Measurements from ENCODE around the gene TAOK3.
"Not testable (repeated sequence)": the region's sequence is repeated elsewhere in the genome, so short reads cannot be mapped to it uniquely, and the experiment has no call there.

TAOK3 gene

DNA sequence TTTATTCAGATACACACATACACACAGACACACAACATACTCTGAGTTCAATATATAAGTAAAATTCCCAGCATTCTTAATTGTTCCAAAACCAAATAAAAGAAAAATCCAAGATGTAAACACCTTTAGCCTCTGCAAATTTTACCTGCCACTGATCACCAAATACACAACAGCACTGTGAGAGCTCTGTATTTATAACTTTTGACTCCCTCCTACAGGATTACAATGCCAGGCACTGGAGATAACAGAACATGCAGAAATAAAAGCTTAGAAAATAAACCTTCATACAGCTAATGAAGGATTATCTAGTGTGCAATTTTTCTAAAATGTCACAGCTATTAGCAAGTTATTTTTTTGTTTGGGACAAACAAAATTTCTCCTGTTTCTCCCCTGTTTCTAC lies 85.0 kb downstream of the TAOK3 start:
- Histone ChIP-seq H3K4me1 (peaks cover 7% of the 10 kb centered on the region), H3K27me3 (ENCODE audit: low read depth) (no peaks in the 10 kb centered on the region), H3K36me3 (replicated peaks) (no peaks in the 10 kb centered on the region), H3K9me3 (no peaks in the 10 kb centered on the region; the same call in 1 of the 2 replicates), H3K4me3 (no peak overlapping the region)
- DNase-seq (ENCODE audit: low spot score in 2 of 2) = no peak
- in situ Hi-C loops (cut with MboI; ENCODE audit: low sequenced_read_pairs) = no loop called here

DNA sequence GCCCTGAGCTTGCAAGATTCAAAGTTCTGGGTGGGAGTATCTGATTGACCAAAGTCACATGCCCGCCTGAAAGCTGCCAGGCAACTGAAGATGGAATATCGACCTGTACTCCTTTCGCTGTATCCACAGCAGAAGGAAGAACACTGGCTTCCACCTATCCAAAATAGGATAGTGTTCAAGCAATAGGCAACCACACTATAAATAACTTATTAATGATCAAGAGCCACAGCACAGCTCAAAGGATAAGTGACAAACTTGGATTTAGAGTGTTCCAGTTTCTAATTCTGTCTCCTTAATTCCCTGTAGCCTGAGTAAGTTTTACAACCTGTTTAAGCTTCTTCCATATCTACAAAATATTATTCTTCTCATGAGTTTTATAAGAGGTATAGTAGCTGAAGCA lies 89.9 kb downstream of the TAOK3 start:
- Histone ChIP-seq H3K4me3 (no peak overlapping the region), H3K27me3 (ENCODE audit: low read depth) (no peaks in the 10 kb centered on the region), H3K9me3 (no peaks in the 10 kb centered on the region; the same call in 1 of the 2 replicates), H3K36me3 (replicated peaks) (no peaks in the 10 kb centered on the region), H3K4me1 (peaks cover 1% of the 10 kb centered on the region; the same call in 1 of the 2 replicates)
- in situ Hi-C loops (cut with MboI; ENCODE audit: low sequenced_read_pairs) = no loop called here
- DNase-seq (ENCODE audit: low spot score in 2 of 2) = no peak

DNA sequence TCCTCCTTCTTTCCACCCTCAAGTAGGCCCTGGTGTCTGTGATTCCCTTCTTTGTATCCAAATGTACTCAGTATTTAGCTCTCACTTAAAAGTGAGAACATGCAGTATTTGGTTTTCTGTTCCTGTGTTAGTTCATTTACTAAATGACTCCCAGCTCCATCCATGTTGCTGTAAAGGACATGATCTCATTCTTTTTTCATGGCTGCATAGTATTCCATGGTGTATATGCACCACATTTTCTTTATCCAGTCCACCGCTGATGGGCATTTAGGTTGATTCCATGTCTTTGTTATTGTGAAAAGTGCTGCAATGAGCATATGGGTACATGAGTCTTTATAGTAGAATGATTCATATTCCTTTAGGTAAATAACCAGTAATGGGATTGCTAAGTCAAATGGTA lies 94.4 kb downstream of the TAOK3 start:
- H3K9me3 ChIP-seq; H3K4me1 ChIP-seq; H3K4me3 ChIP-seq; H3K36me3 ChIP-seq (replicated peaks); DNase-seq (ENCODE audit: low spot score in 2 of 2); H3K27me3 ChIP-seq (ENCODE audit: low read depth); in situ Hi-C loops (cut with MboI; ENCODE audit: low sequenced_read_pairs): not testable (repeated sequence)

DNA sequence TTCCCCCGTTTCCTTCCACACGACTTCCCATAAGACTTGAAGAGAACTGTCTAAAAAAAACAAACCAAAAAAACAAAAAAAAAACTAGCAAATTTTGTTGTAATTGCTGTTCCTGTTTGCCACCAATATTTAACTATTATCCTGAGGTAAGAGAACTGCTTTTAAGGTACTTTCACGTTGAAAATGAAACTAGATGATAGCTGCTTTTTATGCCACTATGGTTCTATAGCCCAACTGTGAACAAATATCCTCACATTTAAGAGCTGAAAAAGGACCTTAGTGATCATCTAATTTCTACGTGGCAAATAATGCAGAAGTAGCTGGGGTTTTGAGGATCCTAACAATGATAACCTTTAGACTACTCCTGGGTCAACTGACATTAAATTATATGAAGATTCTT lies 98.6 kb downstream of the TAOK3 start:
- no peak for DNase-seq (ENCODE audit: low spot score in 2 of 2)
- Histone ChIP-seq H3K9me3 (no peaks in the 10 kb centered on the region), H3K4me3 (no peak overlapping the region), H3K4me1 (no peaks in the 10 kb centered on the region), H3K27me3 (ENCODE audit: low read depth) (no peaks in the 10 kb centered on the region), H3K36me3 (replicated peaks) (no peaks in the 10 kb centered on the region)
- in situ Hi-C loops (cut with MboI; ENCODE audit: low sequenced_read_pairs) = no loop called here

DNA sequence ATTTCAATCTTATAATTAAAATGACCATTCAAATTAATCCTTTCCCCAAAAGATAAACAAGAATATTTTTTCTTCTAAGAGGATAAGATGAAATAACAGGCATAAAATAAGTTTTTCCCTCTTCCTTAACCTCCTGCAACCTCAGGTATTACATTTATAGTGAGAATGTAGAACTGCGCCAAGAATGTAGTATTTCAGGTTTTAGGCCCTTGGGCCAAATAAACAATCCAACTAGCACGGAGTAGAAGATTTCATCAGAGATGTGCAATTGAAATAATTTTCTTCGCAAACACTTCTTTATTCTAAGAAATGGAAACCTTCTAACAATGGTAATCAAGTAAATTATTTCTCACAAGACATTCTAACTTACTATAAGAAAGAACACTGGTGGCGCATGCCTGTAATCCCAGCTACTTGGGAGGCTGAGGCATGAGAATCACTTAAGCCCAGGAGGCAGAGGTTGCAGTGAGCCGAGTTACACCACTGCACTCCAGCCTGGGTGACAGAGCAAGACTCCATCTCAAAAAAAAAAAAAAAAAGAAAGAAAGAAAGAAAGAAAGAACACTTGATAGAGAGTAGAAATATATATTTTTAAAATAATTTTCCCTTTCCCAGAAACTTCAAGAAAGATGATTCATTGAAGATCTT lies 100.8 kb downstream of the TAOK3 start:
- DNase-seq (ENCODE audit: low spot score in 2 of 2) = no peak
- Histone ChIP-seq H3K36me3 (replicated peaks) (no peaks in the 10 kb centered on the region), H3K4me3 (no peak overlapping the region), H3K4me1 (no peaks in the 10 kb centered on the region), H3K27me3 (ENCODE audit: low read depth) (no peaks in the 10 kb centered on the region), H3K9me3 (no peaks in the 10 kb centered on the region)
- in situ Hi-C loops (cut with MboI; ENCODE audit: low sequenced_read_pairs) = no loop called here

DNA sequence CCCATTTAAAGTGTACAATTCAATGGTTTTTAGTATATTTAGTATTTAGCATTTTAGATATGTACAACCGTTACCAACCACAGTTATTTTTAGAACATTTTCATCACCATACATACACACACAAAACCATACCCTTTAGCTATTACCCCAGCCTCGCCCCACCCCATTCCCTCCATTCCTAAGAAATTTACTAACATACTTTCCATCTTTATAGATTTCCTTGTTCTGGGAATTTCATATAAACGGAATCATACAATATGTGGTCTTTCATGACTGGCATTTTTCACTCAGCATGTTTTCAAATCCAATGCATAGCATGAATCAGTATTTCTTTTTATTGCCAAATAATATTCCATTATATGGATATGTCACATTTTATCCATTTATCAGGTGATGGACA lies 101.5 kb downstream of the TAOK3 start:
- Histone ChIP-seq H3K9me3 (no peaks in the 10 kb centered on the region), H3K36me3 (replicated peaks) (no peaks in the 10 kb centered on the region), H3K4me3 (no peak overlapping the region), H3K27me3 (ENCODE audit: low read depth) (no peaks in the 10 kb centered on the region), H3K4me1 (no peaks in the 10 kb centered on the region)
- DNase-seq (ENCODE audit: low spot score in 2 of 2) = no peak
- in situ Hi-C loops (cut with MboI; ENCODE audit: low sequenced_read_pairs) = no loop called here

DNA sequence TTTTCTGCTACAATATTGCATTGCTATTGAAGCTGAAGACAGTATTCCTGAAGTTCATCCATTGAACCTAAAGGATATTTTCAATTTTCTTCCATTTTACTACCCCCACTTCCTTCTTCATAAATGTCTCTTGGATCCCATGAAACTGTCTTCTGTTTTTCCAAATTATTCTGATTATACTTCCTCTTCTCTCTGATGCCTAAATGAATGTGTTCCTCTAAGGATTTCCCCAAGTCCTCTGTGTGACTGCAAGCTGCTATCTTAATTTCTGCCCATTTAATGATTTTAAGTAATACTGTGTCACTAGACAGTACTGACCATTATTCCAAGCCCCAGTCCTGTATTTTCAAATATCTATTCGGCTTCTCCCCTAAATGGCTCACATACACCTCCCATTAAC lies 102.9 kb downstream of the TAOK3 start:
- Histone ChIP-seq H3K4me1 (no peaks in the 10 kb centered on the region), H3K27me3 (ENCODE audit: low read depth) (no peaks in the 10 kb centered on the region), H3K36me3 (replicated peaks) (no peaks in the 10 kb centered on the region), H3K4me3 (no peak overlapping the region), H3K9me3 (no peaks in the 10 kb centered on the region)
- in situ Hi-C loops (cut with MboI; ENCODE audit: low sequenced_read_pairs) = no loop called here
- no peak for DNase-seq (ENCODE audit: low spot score in 2 of 2)

DNA sequence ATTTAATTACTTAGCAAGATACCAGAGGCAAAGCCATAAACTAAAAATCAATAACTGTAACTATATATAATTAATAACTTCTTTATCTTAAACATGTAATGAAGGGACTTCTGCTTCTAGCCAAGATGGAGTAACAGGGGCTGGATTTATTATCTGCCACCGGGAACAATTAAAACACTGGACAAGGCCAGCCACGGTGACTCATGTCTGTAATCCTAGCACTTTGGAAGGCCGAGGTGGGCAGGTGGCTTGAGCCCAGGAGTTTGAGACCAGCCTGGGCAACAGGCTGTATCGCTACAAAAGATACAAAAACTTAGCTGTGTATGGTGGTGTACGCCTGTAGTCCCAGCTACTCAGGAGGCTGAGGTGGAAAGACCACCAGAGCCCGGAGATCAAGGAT lies 113.6 kb downstream of the TAOK3 start:
- Histone ChIP-seq H3K4me3 (no peak overlapping the region), H3K27me3 (ENCODE audit: low read depth) (no peaks in the 10 kb centered on the region), H3K36me3 (replicated peaks) (no peaks in the 10 kb centered on the region), H3K4me1 (peaks cover under 1% of the 10 kb centered on the region; the same call in 1 of the 2 replicates), H3K9me3 (no peaks in the 10 kb centered on the region)
- in situ Hi-C loops (cut with MboI; ENCODE audit: low sequenced_read_pairs) = no loop called here
- DNase-seq (ENCODE audit: low spot score in 2 of 2) = no peak

DNA sequence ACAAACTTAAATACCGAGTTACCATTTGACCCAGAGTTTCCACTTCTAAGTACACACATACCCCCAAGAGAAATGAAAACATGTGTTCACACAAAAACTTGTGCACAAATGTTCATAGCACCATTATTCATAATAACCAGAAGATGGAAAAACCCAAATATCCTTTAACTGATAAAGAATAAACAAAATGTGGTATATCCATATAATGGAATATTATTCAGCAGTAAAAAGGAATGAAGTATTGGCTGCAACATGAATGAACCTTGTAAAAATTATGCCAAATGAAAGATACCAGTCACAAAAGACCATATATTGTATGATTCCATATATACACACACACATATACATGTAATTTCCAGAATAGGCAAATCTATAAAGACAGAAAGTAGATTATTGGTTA lies 116.4 kb downstream of the TAOK3 start:
- H3K9me3 ChIP-seq = no peaks in the 10 kb centered on the region
- no peaks in the 10 kb centered on the region for H3K36me3 ChIP-seq (replicated peaks)
- H3K4me3 ChIP-seq = no peak overlapping the region
- in situ Hi-C loops (cut with MboI; ENCODE audit: low sequenced_read_pairs) = no loop called here
- DNase-seq (ENCODE audit: low spot score in 2 of 2) = no peak
- no peaks in the 10 kb centered on the region for H3K27me3 ChIP-seq (ENCODE audit: low read depth)
- no peaks in the 10 kb centered on the region for H3K4me1 ChIP-seq

DNA sequence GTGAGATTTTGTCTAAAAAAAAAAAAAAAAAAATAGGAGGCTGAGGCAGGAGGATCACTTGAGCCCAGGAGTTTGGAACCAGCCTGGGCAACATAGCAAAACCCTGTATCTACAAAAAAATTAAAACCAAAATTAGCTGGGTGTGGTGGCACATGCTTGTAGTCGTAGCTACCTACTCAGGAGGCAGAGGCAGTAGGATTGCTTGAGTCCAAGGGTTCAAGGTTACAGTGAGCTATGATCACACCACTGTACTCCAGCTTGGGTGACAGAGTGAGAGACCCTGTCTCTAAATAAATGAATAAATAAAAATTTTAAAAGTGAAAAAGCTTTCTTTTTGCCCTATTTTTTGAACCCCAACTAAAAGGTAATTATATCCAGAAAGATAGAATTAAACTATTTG lies 123.2 kb downstream of the TAOK3 start:
- H3K4me1 ChIP-seq = no peaks in the 10 kb centered on the region
- H3K4me3 ChIP-seq = no peak overlapping the region
- H3K9me3 ChIP-seq = no peaks in the 10 kb centered on the region
- DNase-seq (ENCODE audit: low spot score in 2 of 2) = no peak
- H3K27me3 ChIP-seq (ENCODE audit: low read depth) = no peaks in the 10 kb centered on the region
- H3K36me3 ChIP-seq (replicated peaks) = no peaks in the 10 kb centered on the region
- in situ Hi-C loops (cut with MboI; ENCODE audit: low sequenced_read_pairs) = no loop called here

DNA sequence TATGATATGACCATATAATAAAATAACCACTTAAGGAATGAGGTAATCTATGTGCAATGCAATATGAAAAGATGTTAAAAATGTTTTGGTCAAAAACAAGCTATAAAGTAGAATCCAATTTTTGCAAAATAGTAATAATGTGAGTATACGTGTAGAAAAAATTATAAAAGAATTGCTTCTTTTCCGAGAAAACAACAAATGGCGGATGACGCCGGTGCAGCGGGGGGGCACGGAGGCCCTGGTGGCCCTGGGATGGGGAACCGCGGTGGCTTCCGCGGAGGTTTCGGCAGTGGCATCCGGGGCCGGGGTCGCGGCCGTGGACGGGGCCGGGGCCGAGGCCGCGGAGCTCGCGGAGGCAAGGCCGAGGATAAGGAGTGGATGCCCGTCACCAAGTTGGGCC lies 126.8 kb downstream of the TAOK3 start:
- H3K4me3 ChIP-seq; H3K4me1 ChIP-seq; in situ Hi-C loops (cut with MboI; ENCODE audit: low sequenced_read_pairs); H3K36me3 ChIP-seq (replicated peaks); H3K9me3 ChIP-seq; DNase-seq (ENCODE audit: low spot score in 2 of 2); H3K27me3 ChIP-seq (ENCODE audit: low read depth): not testable (repeated sequence)

DNA sequence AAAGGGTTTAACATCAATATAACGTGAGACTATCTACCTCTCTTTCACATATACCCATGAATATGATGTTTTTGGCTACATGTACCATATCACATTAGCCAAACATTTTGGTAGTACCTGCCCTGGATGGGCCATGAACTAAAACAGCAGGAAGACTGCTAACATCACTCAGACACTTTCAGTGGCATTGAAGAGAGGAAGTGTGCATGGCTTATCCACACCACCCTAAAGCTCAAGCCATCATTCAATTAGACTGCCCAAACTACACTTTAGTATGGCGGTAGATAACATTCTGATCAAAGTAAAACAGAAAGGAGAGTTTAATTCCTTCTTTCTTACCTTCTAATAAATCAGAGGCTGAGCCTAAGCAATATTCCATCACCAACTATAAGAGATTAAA lies 133.8 kb downstream of the TAOK3 start:
- in situ Hi-C loops (cut with MboI; ENCODE audit: low sequenced_read_pairs) = no loop called here
- H3K4me1 ChIP-seq = no peaks in the 10 kb centered on the region; the same call in 1 of the 2 replicates
- no peak overlapping the region for H3K4me3 ChIP-seq
- 0 out of 2 replicates have a peak, but pooled peaks cover 5% of the 10 kb centered on the region for H3K36me3 ChIP-seq (replicated peaks)
- H3K27me3 ChIP-seq (ENCODE audit: low read depth) = no peaks in the 10 kb centered on the region
- no peak for DNase-seq (ENCODE audit: low spot score in 2 of 2)
- no peaks in the 10 kb centered on the region for H3K9me3 ChIP-seq

DNA sequence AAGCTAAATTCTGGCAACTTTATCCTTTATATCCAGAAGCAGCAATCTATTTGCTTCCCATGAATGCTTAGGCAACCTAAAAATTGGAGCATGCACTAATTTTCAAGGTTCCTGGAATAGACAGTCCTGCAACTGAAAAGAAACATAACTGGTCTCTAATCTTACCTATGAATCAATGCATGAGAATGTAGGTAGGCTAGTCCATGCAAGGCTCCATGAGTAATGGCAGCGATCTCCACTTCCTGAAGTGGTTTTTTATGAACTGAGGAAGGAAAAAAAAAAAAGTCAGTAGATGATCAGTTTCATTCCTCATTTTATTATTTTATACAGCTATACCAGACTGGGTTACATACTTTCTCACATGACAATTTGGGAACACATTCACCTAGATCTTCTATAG lies 134.8 kb downstream of the TAOK3 start:
- Histone ChIP-seq H3K4me1 (no peaks in the 10 kb centered on the region; the same call in 1 of the 2 replicates), H3K36me3 (replicated peaks) (0 out of 2 replicates have a peak, but pooled peaks cover 5% of the 10 kb centered on the region), H3K9me3 (no peaks in the 10 kb centered on the region), H3K4me3 (no peak overlapping the region), H3K27me3 (ENCODE audit: low read depth) (no peaks in the 10 kb centered on the region)
- no peak for DNase-seq (ENCODE audit: low spot score in 2 of 2)
- in situ Hi-C loops (cut with MboI; ENCODE audit: low sequenced_read_pairs) = no loop called here

DNA sequence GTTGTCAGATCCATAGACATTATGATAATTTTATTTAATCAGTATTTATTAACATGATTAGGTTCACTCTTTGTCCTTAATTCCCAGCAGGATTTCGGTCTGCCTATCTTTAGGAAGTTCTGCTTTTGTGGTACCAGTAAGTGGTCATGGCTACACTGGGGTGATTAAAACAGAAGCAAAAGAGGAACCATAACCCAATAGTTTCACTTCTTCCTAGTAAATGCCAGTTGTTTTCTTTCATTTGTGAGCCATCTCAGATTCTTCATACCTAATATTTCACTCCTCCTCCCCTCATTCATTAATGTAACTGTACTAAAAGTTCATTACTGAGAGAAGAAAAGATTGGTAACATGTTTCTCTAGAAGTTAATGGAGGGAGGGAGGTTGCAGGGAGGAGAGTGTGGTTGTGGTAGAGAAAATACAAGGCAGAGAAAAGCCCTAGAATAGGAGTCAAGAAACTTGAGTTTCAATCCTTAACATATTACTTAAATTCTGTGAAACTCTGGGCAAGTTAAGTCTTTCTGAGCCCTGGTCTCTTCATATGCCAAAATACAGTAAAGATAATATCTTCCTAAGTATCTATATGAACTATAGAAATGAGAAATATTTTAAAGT lies 135.5 kb downstream of the TAOK3 start:
- Histone ChIP-seq H3K9me3 (no peaks in the 10 kb centered on the region), H3K4me3 (no peak overlapping the region), H3K27me3 (ENCODE audit: low read depth) (no peaks in the 10 kb centered on the region), H3K4me1 (no peaks in the 10 kb centered on the region), H3K36me3 (replicated peaks) (0 out of 2 replicates have a peak, but pooled peaks cover 5% of the 10 kb centered on the region)
- no peak for DNase-seq (ENCODE audit: low spot score in 2 of 2)
- in situ Hi-C loops (cut with MboI; ENCODE audit: low sequenced_read_pairs) = no loop called here

DNA sequence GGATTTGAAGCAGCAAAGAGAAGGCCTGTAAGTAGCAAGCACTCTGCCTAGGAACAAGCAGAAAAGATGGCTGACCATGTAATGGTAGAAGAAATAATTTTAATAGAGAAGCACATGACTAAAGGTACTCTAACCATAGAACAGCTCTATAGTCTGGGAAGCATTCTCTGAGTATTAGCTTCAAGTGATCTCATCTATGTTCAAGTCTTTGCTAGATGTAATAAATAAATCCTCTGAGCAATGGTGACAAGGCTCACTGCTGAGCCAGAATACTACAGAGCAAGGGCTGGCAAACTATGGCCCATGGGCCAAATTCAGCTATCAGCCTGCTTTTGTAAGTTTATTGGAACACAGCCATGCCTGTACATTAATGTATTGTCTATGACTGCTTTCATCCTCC lies 152.0 kb downstream of the TAOK3 start:
- in situ Hi-C loops (cut with MboI; ENCODE audit: low sequenced_read_pairs) = no loop called here
- DNase-seq (ENCODE audit: low spot score in 2 of 2) = no peak
- Histone ChIP-seq H3K4me1 (no peaks in the 10 kb centered on the region), H3K27me3 (ENCODE audit: low read depth) (no peaks in the 10 kb centered on the region), H3K9me3 (no peaks in the 10 kb centered on the region), H3K36me3 (replicated peaks) (no peaks in the 10 kb centered on the region; the same call in 1 of the 2 replicates), H3K4me3 (no peak overlapping the region)
